ENCODE results near the gene PCCA.
"Not testable (repeated sequence)": the region's sequence is repeated elsewhere in the genome, so short reads cannot be mapped to it uniquely, and the experiment has no call there.

The PCCA gene

GRCh38 chr13:100517135-100517534 is 428.2 kb downstream of the PCCA start:
- Histone ChIP-seq H3K27me3 (ENCODE audit: control insufficient read depth, insufficient read depth, low read length) (no peaks in the 10 kb centered on the region), H3K4me3 (ENCODE audit: low read depth, low read length) (no peak overlapping the region), H3K36me3 (ENCODE audit: control insufficient read depth, insufficient read depth, low read length) (0 out of 2 replicates have a peak, but pooled peaks cover 8% of the 10 kb centered on the region), H3K9ac (ENCODE audit: low read depth, low read length) (no peak overlapping the region), H3K9me3 (ENCODE audit: control insufficient read depth, insufficient read depth, low read length) (no peaks in the 10 kb centered on the region), H3K4me1 (ENCODE audit: control insufficient read depth, insufficient read depth, low read length) (peaks cover 50% of the 10 kb centered on the region), H3K27ac (ENCODE audit: low read depth, low read length) (no peak overlapping the region)

GRCh38 chr13:100517728-100518127 is 428.8 kb downstream of the PCCA start:
- 0 out of 2 replicates have a peak, but pooled peaks cover 8% of the 10 kb centered on the region for H3K36me3 ChIP-seq (ENCODE audit: control insufficient read depth, insufficient read depth, low read length)
- no peak overlapping the region for H3K27ac ChIP-seq (ENCODE audit: low read depth, low read length)
- no peaks in the 10 kb centered on the region for H3K9me3 ChIP-seq (ENCODE audit: control insufficient read depth, insufficient read depth, low read length)
- H3K27me3 ChIP-seq (ENCODE audit: control insufficient read depth, insufficient read depth, low read length), result no peaks in the 10 kb centered on the region
- peaks cover 53% of the 10 kb centered on the region for H3K4me1 ChIP-seq (ENCODE audit: control insufficient read depth, insufficient read depth, low read length)
- H3K9ac ChIP-seq (ENCODE audit: low read depth, low read length), result no peak overlapping the region
- no peak overlapping the region for H3K4me3 ChIP-seq (ENCODE audit: low read depth, low read length)

- no peak overlapping the region for H3K4me3 ChIP-seq (ENCODE audit: low read depth, low read length)
- no peak overlapping the region for H3K27ac ChIP-seq (ENCODE audit: low read depth, low read length)
- peaks cover 49% of the 10 kb centered on the region for H3K4me1 ChIP-seq (ENCODE audit: control insufficient read depth, insufficient read depth, low read length)
- H3K9ac ChIP-seq (ENCODE audit: low read depth, low read length), result no peak overlapping the region
- H3K27me3 ChIP-seq (ENCODE audit: control insufficient read depth, insufficient read depth, low read length), result no peaks in the 10 kb centered on the region
- no peaks in the 10 kb centered on the region for H3K9me3 ChIP-seq (ENCODE audit: control insufficient read depth, insufficient read depth, low read length)
- H3K36me3 ChIP-seq (ENCODE audit: control insufficient read depth, insufficient read depth, low read length), result 0 out of 2 replicates have a peak, but pooled peaks cover 8% of the 10 kb centered on the region
Measured at GRCh38 chr13:100518394-100519062, 429.6 kb downstream of the PCCA start.

GRCh38 chr13:100519626-100520025 is 430.7 kb downstream of the PCCA start:
- peaks cover 38% of the 10 kb centered on the region for H3K4me1 ChIP-seq (ENCODE audit: control insufficient read depth, insufficient read depth, low read length)
- H3K27ac ChIP-seq (ENCODE audit: low read depth, low read length), result no peak overlapping the region
- 0 out of 2 replicates have a peak, but pooled peaks cover 8% of the 10 kb centered on the region for H3K36me3 ChIP-seq (ENCODE audit: control insufficient read depth, insufficient read depth, low read length)
- no peak overlapping the region for H3K4me3 ChIP-seq (ENCODE audit: low read depth, low read length)
- H3K27me3 ChIP-seq (ENCODE audit: control insufficient read depth, insufficient read depth, low read length), result no peaks in the 10 kb centered on the region
- H3K9ac ChIP-seq (ENCODE audit: low read depth, low read length), result no peak overlapping the region
- no peaks in the 10 kb centered on the region for H3K9me3 ChIP-seq (ENCODE audit: control insufficient read depth, insufficient read depth, low read length)

GRCh38 chr13:100520936-100521850 is 432.3 kb downstream of the PCCA start:
- peak overlapping the region; percentile 66 for H3K27ac ChIP-seq (ENCODE audit: low read depth, low read length)
- H3K4me1 ChIP-seq (ENCODE audit: control insufficient read depth, insufficient read depth, low read length), result peaks cover 40% of the 10 kb centered on the region
- 0 out of 2 replicates have a peak, but pooled peaks cover under 1% of the 10 kb centered on the region for H3K36me3 ChIP-seq (ENCODE audit: control insufficient read depth, insufficient read depth, low read length)
- H3K4me3 ChIP-seq (ENCODE audit: low read depth, low read length), result no peak overlapping the region
- H3K27me3 ChIP-seq (ENCODE audit: control insufficient read depth, insufficient read depth, low read length), result no peaks in the 10 kb centered on the region
- H3K9me3 ChIP-seq (ENCODE audit: control insufficient read depth, insufficient read depth, low read length), result no peaks in the 10 kb centered on the region
- no peak overlapping the region for H3K9ac ChIP-seq (ENCODE audit: low read depth, low read length)

GRCh38 chr13:100521851-100522617 is 433.1 kb downstream of the PCCA start:
- no peak overlapping the region for H3K27ac ChIP-seq (ENCODE audit: low read depth, low read length)
- no peaks in the 10 kb centered on the region for H3K9me3 ChIP-seq (ENCODE audit: control insufficient read depth, insufficient read depth, low read length)
- H3K4me3 ChIP-seq (ENCODE audit: low read depth, low read length), result no peak overlapping the region
- H3K4me1 ChIP-seq (ENCODE audit: control insufficient read depth, insufficient read depth, low read length), result peaks cover 46% of the 10 kb centered on the region
- H3K27me3 ChIP-seq (ENCODE audit: control insufficient read depth, insufficient read depth, low read length), result no peaks in the 10 kb centered on the region
- H3K36me3 ChIP-seq (ENCODE audit: control insufficient read depth, insufficient read depth, low read length), result no peaks in the 10 kb centered on the region
- no peak overlapping the region for H3K9ac ChIP-seq (ENCODE audit: low read depth, low read length)

- Histone ChIP-seq H3K27me3 (ENCODE audit: control insufficient read depth, insufficient read depth, low read length) (no peaks in the 10 kb centered on the region), H3K36me3 (ENCODE audit: control insufficient read depth, insufficient read depth, low read length) (peaks cover 3% of the 10 kb centered on the region; the same call in 1 of the 2 replicates), H3K4me1 (ENCODE audit: control insufficient read depth, insufficient read depth, low read length) (peaks cover 43% of the 10 kb centered on the region), H3K27ac (ENCODE audit: low read depth, low read length) (no peak overlapping the region), H3K9ac (ENCODE audit: low read depth, low read length) (no peak overlapping the region), H3K9me3 (ENCODE audit: control insufficient read depth, insufficient read depth, low read length) (no peaks in the 10 kb centered on the region), H3K4me3 (ENCODE audit: low read depth, low read length) (no peak overlapping the region)
Measured at GRCh38 chr13:100522618-100523309, 433.9 kb downstream of the PCCA start.

GRCh38 chr13:100523411-100523810 is 434.5 kb downstream of the PCCA start:
- no peaks in the 10 kb centered on the region for H3K27me3 ChIP-seq (ENCODE audit: control insufficient read depth, insufficient read depth, low read length)
- H3K4me3 ChIP-seq (ENCODE audit: low read depth, low read length), result no peak overlapping the region
- no peak overlapping the region for H3K27ac ChIP-seq (ENCODE audit: low read depth, low read length)
- no peak overlapping the region for H3K9ac ChIP-seq (ENCODE audit: low read depth, low read length)
- H3K4me1 ChIP-seq (ENCODE audit: control insufficient read depth, insufficient read depth, low read length), result peaks cover 43% of the 10 kb centered on the region
- H3K36me3 ChIP-seq (ENCODE audit: control insufficient read depth, insufficient read depth, low read length), result peaks cover 6% of the 10 kb centered on the region; the same call in 1 of the 2 replicates
- no peaks in the 10 kb centered on the region for H3K9me3 ChIP-seq (ENCODE audit: control insufficient read depth, insufficient read depth, low read length)

GRCh38 chr13:100523981-100524386 is 435.1 kb downstream of the PCCA start:
- Histone ChIP-seq H3K27me3 (ENCODE audit: control insufficient read depth, insufficient read depth, low read length) (no peaks in the 10 kb centered on the region), H3K9ac (ENCODE audit: low read depth, low read length) (no peak overlapping the region), H3K36me3 (ENCODE audit: control insufficient read depth, insufficient read depth, low read length) (peaks cover 8% of the 10 kb centered on the region; the same call in 1 of the 2 replicates), H3K27ac (ENCODE audit: low read depth, low read length) (no peak overlapping the region), H3K9me3 (ENCODE audit: control insufficient read depth, insufficient read depth, low read length) (no peaks in the 10 kb centered on the region), H3K4me1 (ENCODE audit: control insufficient read depth, insufficient read depth, low read length) (peaks cover 42% of the 10 kb centered on the region), H3K4me3 (ENCODE audit: low read depth, low read length) (no peak overlapping the region)

- not testable (repeated sequence) for H3K4me3 ChIP-seq (ENCODE audit: low read depth, low read length); H3K27me3 ChIP-seq (ENCODE audit: control insufficient read depth, insufficient read depth, low read length); H3K9ac ChIP-seq (ENCODE audit: low read depth, low read length); H3K9me3 ChIP-seq (ENCODE audit: control insufficient read depth, insufficient read depth, low read length); H3K27ac ChIP-seq (ENCODE audit: low read depth, low read length)
- H3K4me1 ChIP-seq (ENCODE audit: control insufficient read depth, insufficient read depth, low read length), result peaks cover 38% of the 10 kb centered on the region
- H3K36me3 ChIP-seq (ENCODE audit: control insufficient read depth, insufficient read depth, low read length), result peaks cover 12% of the 10 kb centered on the region; the same call in 1 of the 2 replicates
Measured at GRCh38 chr13:100524688-100525087, 435.8 kb downstream of the PCCA start.

Measured in HUES48 (cell line).